ENCODE measurements around the gene MLF2.

- TF ChIP-seq POLR2A (IDR thresholded peaks at IDR 0.05; ENCODE audit: low read length): peak; percentile 39
- TF ChIP-seq GATA1 (IDR thresholded peaks at IDR 0.05; ENCODE audit: low read depth, low read length): peak; percentile 33
These were observed 12.2 kb upstream of the MLF2 start for GRCh38 chr12:6765048-6765633.

Measured in erythroblast (primary cell).